ENCODE data around the gene ACSM5. TPM values are rescaled to one million over a fixed set of nuclear protein-coding genes. Genes with fewer than 3 reads are reported as not detected.

The ACSM5 gene, protein sequence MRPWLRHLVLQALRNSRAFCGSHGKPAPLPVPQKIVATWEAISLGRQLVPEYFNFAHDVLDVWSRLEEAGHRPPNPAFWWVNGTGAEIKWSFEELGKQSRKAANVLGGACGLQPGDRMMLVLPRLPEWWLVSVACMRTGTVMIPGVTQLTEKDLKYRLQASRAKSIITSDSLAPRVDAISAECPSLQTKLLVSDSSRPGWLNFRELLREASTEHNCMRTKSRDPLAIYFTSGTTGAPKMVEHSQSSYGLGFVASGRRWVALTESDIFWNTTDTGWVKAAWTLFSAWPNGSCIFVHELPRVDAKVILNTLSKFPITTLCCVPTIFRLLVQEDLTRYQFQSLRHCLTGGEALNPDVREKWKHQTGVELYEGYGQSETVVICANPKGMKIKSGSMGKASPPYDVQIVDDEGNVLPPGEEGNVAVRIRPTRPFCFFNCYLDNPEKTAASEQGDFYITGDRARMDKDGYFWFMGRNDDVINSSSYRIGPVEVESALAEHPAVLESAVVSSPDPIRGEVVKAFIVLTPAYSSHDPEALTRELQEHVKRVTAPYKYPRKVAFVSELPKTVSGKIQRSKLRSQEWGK
- total RNA-seq (ENCODE audit: low replicate concordance): not detected in 2 replicates

DNA sequence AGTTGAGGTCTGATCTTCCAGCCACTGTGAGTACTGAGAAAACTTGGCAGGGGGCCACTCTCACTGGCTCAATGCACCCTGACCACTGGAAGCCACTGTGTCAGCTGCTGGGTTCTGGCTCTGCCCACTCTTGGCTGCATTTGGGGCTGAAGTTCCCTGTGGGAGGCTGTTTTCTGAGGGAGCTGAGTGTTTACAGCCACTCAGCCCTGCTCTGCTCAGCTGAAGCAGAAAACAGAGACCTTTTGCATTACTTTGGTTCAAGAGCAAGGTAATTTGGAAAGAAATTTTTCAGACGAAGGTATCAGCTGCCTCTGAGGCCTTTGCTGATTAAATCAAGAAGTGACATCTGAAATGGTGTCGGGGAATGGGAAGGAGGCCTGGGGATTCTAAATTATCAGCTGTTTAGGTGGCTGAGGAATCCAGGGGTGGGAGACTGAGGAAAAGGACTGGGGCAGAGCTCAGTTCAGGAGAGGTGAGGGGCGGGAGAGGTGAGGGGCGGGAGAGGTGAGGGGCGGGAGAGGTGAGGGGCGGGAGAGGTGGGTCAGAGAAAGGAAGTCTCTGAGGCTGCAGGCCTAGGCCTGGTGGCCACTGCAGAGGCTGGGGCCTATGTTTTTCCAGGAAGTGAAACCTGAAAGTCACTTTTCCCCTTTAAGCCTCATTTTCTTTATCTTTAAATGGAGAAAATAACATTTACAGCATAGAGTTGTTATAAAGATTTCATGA lies at the start of gene ACSM5:
Gene ACSM5, plus strand, starts transcription at position 137 of the 723 bp plus-strand sequence. CDS start 1,951 bp downstream, outside the sequence.
- H3K4me3 ChIP-seq (ENCODE audit: low read depth, low read length): no peak within 1 kb of the TSS
- DNase-seq (ENCODE audit: low read depth): no peak
- TF ChIP-seq, protein P1, sequence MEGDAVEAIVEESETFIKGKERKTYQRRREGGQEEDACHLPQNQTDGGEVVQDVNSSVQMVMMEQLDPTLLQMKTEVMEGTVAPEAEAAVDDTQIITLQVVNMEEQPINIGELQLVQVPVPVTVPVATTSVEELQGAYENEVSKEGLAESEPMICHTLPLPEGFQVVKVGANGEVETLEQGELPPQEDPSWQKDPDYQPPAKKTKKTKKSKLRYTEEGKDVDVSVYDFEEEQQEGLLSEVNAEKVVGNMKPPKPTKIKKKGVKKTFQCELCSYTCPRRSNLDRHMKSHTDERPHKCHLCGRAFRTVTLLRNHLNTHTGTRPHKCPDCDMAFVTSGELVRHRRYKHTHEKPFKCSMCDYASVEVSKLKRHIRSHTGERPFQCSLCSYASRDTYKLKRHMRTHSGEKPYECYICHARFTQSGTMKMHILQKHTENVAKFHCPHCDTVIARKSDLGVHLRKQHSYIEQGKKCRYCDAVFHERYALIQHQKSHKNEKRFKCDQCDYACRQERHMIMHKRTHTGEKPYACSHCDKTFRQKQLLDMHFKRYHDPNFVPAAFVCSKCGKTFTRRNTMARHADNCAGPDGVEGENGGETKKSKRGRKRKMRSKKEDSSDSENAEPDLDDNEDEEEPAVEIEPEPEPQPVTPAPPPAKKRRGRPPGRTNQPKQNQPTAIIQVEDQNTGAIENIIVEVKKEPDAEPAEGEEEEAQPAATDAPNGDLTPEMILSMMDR (IDR thresholded peaks at IDR 0.05; ENCODE audit: insufficient read depth, low read length): no peak

DNA sequence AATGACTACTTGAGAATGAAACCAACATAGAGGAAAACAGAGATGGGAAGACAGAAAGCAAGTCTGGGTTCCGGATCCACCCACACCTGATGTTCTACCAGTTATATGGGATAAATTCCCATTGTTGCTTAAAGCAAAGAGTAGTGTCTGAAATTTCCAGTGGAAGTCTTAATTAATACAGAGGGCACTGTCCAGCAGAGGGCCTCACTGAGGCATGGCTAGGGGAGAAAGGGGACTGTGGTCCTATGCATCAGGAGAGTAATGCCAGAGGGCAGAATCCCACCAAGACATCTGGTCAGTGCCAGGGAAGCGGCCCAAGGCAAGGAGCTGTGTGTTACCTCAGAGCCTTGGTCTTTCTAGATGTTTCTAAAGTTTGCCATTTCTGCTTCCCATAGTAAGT lies 49.3 kb upstream of the ACSM5 start:
- TF ChIP-seq, protein P1 (IDR thresholded peaks at IDR 0.05; ENCODE audit: insufficient read depth, low read length): no peak
- H3K4me3 ChIP-seq (ENCODE audit: low read depth, low read length): no peak overlapping the region
- DNase-seq (ENCODE audit: low read depth): no peak

DNA sequence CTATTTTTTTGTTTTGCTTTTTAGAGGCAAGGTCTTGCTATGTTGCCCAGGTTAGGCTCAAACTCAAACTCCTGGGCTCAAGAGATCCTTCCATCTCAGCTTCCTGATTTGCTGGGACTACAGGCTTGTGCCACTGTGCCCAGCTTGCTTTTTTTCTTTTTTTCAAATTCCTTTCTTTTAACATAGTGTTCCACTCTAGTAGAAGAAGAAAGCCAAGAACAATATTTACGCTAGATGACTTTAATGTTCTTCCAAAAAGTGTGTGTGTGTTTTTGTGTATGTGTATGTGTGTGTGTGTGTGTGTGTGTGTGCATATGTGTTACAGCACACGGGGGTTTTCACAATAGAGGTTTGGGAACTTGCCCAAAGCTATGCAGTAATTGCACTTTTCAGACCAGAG lies 46.1 kb upstream of the ACSM5 start:
- H3K4me3 ChIP-seq (ENCODE audit: low read depth, low read length): no peak overlapping the region
- DNase-seq (ENCODE audit: low read depth): no peak
- TF ChIP-seq, protein P1 (IDR thresholded peaks at IDR 0.05; ENCODE audit: insufficient read depth, low read length): no peak

DNA sequence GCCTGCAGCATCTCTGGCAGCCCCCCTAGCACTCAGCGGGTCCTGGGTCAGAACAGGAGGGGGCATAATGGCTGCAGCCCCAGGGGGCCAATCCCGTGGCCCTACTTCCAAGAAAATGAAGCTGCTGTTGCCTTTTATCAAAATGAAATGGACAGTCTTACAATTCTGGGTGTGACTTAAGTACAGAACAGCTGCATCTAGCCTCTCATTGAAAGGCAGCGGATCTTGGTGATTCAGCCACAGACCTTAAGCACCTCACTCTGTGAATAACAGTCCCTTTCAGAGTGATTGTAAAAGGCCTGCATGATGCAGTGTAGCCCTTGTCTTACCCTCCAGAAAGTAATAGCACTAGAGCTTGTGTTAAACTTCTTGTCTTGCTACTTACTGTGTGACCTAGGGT lies 45.3 kb upstream of the ACSM5 start:
- no peak overlapping the region for H3K4me3 ChIP-seq (ENCODE audit: low read depth, low read length)
- TF ChIP-seq, protein P1 (IDR thresholded peaks at IDR 0.05; ENCODE audit: insufficient read depth, low read length): no peak
- no peak for DNase-seq (ENCODE audit: low read depth)

DNA sequence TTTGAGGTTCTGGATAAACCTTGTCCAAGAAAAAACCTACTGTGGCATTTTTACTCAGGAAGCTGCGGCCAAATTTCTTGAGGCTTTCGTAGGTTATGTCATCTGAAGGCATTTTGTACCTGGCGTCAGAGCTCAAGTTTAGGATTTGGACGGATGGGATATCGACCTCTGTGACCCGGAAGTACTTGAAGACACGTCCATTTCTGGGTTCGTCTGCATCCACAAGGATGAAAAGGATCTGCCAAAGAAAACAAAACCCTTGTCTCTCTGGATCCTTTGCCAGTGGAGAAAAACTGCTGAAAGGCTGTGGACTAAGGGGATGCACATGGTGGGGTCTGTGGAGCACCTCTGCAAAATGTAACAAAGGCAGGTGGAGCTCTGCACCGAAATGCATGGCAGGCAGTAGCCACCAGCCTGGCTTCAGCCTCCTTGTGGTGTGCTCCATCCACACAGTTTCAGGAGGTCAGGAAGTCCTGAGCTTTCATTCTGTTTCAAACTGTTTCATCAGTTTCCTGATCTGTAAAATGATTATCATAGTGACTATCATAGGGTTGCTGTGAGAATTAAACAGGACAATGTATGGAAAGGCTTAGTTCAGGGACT lies 39.8 kb upstream of the ACSM5 start:
- TF ChIP-seq, protein P1 (IDR thresholded peaks at IDR 0.05; ENCODE audit: insufficient read depth, low read length): no peak
- DNase-seq (ENCODE audit: low read depth): no peak
- H3K4me3 ChIP-seq (ENCODE audit: low read depth, low read length): no peak overlapping the region

- TF ChIP-seq, protein P1 (IDR thresholded peaks at IDR 0.05; ENCODE audit: insufficient read depth, low read length): no peak
- H3K4me3 ChIP-seq (ENCODE audit: low read depth, low read length): no peak overlapping the region
- DNase-seq (ENCODE audit: low read depth): no peak
These were observed 36.6 kb upstream of the ACSM5 start for GRCh38 chr16:20372701-20373100.

Data from fibroblast of the aortic adventitia (primary cell).